Activated naive CD8-positive, alpha-beta T cell treated with anti-CD3 and anti-CD28 coated beads, Interleukin-2, amount 50 U/mL, for 16 hours (primary cell): ENCODE data around the gene HEATR1.
"Not testable (repeated sequence)": the region's sequence is repeated elsewhere in the genome, so short reads cannot be mapped to it uniquely, and the experiment has no call there.

Experiments
- DNase-seq: peaks from one replicate; pipeline ENCODE4 v3.0.0-alpha.2; 2020; ENCODE audit warnings: low read depth, low spot score

HEATR1 gene

DNA sequence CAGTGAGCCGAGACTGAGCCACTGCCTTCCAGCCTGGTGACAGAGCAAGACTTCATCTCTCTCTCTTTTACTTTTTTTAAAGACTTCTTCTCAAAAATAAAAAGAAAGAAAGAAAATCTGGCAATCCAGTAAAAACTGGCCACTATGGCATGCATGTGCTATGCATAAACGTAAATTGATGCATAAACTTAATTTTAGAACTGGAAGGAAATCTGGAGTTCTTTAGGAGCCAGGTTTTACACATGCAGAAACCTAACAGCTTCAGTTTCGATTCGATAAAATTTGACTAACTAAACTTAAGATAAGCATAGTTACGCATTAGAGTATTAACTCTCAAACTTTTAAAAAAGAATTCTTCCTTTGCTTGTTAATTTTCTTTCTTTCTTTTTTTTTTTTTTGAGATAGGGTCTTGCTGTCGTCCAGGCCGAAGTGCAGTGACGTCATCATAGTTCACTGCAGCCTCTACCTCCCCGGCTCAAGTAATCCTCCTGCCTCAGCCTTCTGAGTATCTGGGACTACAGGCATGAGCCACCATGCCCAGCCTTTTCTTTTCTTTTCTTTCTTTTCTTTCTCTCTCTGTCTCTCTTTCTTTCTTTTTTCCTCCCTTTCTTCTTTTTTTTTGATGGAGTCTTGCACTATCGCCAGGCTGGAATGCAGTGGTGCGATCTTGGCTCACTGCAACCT is 92.4 kb downstream of the HEATR1 start:
- no peak for DNase-seq

DNA sequence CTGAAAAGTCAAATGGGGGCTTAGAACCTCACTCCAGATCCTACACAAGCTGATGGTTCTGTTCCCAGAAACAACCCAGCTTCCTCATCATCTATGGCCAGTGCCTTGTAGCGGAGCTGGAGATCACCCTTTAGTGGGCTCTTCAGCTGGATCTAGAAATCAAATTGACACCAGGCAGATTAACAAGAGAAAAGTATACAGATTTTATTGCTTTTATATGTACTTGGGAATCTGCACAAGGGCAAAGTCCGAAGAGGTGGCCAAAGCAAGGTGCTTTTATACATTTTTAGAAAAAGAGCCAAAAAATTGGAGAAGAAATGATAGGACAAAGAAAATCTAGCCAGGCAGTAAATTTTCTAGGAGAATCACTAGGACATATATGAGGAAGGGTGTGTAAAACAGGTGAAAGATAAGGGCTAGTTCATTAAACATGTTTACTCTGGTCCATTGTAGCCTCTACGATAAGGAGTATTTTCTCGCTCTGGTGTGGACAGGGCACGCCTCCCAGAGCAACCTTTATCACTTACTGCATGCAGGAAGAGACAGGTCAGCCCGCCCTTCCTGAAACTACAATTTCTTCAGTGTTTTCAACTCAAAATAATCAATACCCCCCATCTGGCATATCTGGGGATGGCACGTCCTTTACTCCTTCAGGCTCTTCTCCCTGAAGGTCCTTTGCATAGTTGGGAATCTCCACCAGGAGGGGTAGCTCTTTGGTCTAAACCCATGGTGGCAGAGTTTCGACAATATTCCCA is 94.5 kb downstream of the HEATR1 start:
- no peak for DNase-seq

GRCh38 chr1:236509203-236509602 is 95.1 kb downstream of the HEATR1 start:
- DNase-seq, result no peak

DNA sequence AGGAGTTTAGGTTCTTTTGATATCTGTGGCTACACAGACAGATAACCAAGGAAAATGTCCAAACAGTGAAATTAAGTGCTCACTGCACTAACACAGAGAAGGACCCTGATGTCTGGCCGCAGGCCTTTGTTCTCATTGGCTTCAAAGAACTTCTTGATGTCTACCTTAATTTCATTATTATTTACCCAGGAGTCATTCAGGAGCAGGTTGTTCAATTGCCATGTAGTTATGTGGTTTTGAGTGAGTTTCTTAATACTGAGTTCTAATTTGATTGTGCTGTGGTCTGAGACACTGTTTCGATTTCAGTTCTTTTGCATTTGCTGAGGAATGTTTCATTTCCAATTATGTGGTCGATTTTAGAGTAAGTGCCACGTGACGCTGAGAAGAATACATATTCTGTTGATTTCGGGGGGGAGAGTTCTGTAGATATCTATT is 95.7 kb downstream of the HEATR1 start:
- DNase-seq, result no peak

DNA sequence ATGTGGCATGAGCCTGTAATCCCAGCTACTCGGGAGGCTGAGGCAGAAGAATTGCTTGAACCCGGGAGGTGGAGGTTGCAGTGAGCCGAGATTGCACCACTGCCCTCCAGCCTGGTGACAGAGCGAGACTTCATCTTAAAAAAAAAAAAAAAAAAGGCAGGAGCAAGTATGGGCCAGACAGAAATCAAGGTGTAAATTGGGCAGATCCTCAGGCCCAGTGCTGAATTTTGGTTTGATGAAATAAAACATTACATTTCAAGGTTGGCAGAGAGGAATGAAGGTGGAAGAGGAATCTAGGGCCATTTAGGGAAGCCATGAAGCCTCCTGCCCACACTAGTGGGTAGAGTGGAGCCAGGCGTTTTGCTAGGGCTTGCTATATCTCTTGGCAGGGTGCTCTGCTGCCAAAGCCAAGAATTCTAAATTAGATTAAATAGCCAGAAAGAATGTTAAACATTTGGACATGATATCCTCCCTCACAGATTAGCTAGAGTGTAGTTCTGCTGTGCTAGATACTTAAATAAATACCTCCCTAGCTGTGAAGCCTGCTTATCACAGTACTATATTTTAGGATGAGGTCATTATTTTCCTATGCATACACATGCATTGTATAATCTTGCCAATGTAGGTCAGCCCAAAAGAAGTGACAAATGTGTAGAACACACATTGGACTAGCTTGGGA is 97.2 kb downstream of the HEATR1 start:
- DNase-seq, result no peak

DNA sequence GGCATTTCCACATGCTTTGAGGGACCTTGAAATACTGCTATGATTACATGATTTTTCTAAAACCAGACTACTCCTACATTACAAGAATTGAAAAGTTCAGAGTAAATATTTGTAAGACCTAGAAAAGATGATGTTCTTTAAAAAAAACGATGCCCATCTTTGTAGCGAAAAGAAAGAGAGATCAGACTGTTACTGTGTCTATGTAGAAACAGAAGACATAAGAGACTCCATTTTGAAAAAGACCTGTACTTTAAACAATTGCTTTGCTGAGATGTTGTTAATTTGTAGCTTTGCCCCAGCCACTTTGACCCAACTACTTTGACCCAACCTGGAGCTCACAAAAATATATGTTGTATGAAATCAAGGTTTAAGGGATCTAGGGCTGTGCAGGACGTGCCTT is 100.0 kb downstream of the HEATR1 start:
- not testable (repeated sequence) for DNase-seq

- no peak for DNase-seq
Measured at GRCh38 chr1:236502972-236503639, 101.2 kb downstream of the HEATR1 start.

DNA sequence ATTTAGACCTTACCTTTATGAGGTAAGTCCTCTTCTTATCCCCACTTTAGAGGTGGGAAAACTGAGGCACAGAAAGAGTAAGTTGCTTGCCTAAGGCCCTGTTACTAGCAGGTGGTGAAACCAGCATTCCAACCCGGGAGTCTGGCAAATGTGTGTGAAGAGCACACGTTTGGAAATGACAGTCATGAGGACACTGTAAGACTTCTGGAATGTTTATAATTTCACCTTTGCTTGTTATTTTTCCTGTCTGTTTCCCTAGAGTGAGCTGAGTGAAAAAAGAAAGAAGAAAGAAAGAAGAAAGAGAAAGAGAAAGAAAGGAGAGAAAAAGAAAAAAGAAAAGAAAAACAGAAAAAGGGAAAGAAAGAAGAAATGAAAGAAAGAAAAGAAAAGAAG is 101.7 kb downstream of the HEATR1 start:
- DNase-seq, result no peak

- DNase-seq, result no peak
Measured at GRCh38 chr1:236501093-236501492, 103.2 kb downstream of the HEATR1 start.
